Activated B cell treated with CpG ODN at 0.5 μM for 24 hours (primary cell): Measurements from ENCODE around the gene RHOH. TPM values are rescaled to one million over a fixed set of nuclear protein-coding genes. Genes with fewer than 3 reads are reported as not detected.
A peak's percentile ranks its signal among the peaks of the same experiment; 100 is the strongest.

Experiments used
- ATAC-seq: fragments of 200-7000 bp; cut with Tn5 transposase; one replicate; pipeline ENCODE4 v1.10.0; 2021; ENCODE audit warnings: low read depth, mild to moderate bottlenecking, moderate library complexity
- CTCF ChIA-PET: fragments of 350-600 bp; sonication (Branson Sonifier 250); formaldehyde crosslinking; loops from one replicate; lab custom pipeline; 2021; ENCODE audit warnings: antibody characterized with exemption; lab: Charles Lee
- POLR2A ChIA-PET: fragments of 350-600 bp; sonication (Branson Sonifier 250); formaldehyde crosslinking; loops from one replicate; lab custom pipeline; 2021; ENCODE audit warnings: antibody characterized with exemption; lab: Charles Lee
- DNase-seq: peaks from one replicate; pipeline ENCODE4 v3.0.0; 2022
- H3K27ac Mint-ChIP-seq: one replicate; pipeline ENCODE4 v1.8.0; 2020; ENCODE audit warnings: mixed read lengths
- H3K27me3 Mint-ChIP-seq: one replicate; pipeline ENCODE4 v1.8.0; 2021; ENCODE audit warnings: mixed read lengths
- H3K36me3 Mint-ChIP-seq: one replicate; pipeline ENCODE4 v1.8.0; 2021; ENCODE audit warnings: low read depth, mixed read lengths
- H3K4me1 Mint-ChIP-seq: one replicate; pipeline ENCODE4 v1.8.0; 2021; ENCODE audit warnings: mixed read lengths
- H3K4me3 Mint-ChIP-seq: one replicate; pipeline ENCODE4 v1.8.0; 2020; ENCODE audit warnings: mild to moderate bottlenecking, mixed read lengths
- H3K9me3 Mint-ChIP-seq: one replicate; pipeline ENCODE4 v1.8.0; 2020; ENCODE audit warnings: mixed read lengths
- intact Hi-C: fragments of 100-400 bp; cut with micrococcal nuclease; formaldehyde crosslinking; loops from one replicate; pipeline ENCODE4 v1.15.1; 2024
- total RNA-seq: library from RNA; stranded (reverse); gene quantifications from 2 replicates; pipeline ENCODE4 v1.2.3, GENCODE V29; 2022
- TF ChIP-seq, protein P1 (sequence below): fragments of 200-600 bp; IDR thresholded peaks from one replicate; pipeline ENCODE4 v1.8.0; 2022; ENCODE audit warnings: antibody characterized with exemption, mild to moderate bottlenecking

RHOH gene
- total RNA-seq, 1 donor from 2014 or later = 183 TPM

DNA sequence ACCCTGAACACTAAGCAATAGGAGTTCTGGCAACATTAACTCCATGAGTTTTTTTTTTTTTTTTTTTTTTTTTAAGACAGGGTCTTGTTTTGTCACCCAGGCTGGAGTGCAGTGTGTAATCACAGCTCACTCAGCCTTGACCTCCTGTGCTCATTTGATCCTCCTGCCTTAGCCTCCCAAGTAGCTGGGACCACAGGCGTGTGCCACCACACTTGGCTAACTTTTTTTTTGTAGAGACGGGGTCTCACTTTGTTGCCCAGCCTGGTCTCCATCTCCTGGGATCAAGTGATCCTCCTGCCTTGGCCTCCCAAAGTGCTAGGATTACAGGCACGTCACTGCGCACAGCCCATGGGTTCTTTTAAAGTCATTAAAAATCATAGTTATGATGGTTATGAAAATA is 5.1 kb downstream of the RHOH start:
- ATAC-seq = no peak
- CTCF ChIA-PET = interaction anchor here (1.1 kb wide), 2 partner anchors 14 to 106 kb away, joined by 3 read pairs; no protein-coding TSS in a partner anchor
- TF ChIP-seq, protein P1, sequence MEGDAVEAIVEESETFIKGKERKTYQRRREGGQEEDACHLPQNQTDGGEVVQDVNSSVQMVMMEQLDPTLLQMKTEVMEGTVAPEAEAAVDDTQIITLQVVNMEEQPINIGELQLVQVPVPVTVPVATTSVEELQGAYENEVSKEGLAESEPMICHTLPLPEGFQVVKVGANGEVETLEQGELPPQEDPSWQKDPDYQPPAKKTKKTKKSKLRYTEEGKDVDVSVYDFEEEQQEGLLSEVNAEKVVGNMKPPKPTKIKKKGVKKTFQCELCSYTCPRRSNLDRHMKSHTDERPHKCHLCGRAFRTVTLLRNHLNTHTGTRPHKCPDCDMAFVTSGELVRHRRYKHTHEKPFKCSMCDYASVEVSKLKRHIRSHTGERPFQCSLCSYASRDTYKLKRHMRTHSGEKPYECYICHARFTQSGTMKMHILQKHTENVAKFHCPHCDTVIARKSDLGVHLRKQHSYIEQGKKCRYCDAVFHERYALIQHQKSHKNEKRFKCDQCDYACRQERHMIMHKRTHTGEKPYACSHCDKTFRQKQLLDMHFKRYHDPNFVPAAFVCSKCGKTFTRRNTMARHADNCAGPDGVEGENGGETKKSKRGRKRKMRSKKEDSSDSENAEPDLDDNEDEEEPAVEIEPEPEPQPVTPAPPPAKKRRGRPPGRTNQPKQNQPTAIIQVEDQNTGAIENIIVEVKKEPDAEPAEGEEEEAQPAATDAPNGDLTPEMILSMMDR = no peak
- Mint-ChIP-seq H3K27me3 (no peaks in the 10 kb centered on the region), H3K9me3 (no peaks in the 10 kb centered on the region), H3K36me3 (peaks cover 83% of the 10 kb centered on the region), H3K4me3 (peak overlapping the region; percentile 97), H3K4me1 (peaks cover 68% of the 10 kb centered on the region), H3K27ac (peak overlapping the region; percentile 95)
- POLR2A ChIA-PET = interaction anchor here (0.6 to 3.3 kb wide), 10 partner anchors 11 to 144 kb away, joined by 3 to 11 read pairs (median 5); no protein-coding TSS in a partner anchor
- intact Hi-C loops = loop anchor here (2.0 kb wide), 3 partner anchors 13 to 25 kb away; no protein-coding TSS in a partner anchor
- no peak for DNase-seq

DNA sequence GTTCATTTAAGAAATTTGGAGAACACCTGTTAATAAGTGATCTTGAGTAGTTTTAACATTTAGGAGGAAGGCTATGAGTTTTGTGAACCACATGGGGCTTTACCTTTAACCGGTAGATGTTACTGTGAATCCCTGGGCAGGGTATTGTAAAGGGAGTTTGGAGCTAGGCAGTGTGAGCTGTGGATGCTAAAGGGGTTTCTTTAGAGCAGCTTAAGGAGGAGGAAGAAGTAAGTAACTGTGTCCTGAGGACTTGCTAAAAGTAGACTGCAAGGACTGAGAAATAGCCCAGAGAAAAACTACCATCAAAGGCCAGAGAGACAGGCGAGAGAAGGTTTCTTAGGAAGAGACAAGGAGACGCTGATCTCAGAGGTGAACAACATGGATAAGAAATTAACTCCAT is 5.6 kb downstream of the RHOH start:
- ATAC-seq = no peak
- intact Hi-C loops = no loop called here
- peak overlapping the region; percentile 95 for H3K27ac Mint-ChIP-seq
- POLR2A ChIA-PET = interaction anchor here (0.6 to 1.9 kb wide), 9 partner anchors 12 to 145 kb away, joined by 3 to 10 read pairs (median 5); no protein-coding TSS in a partner anchor
- peaks cover 83% of the 10 kb centered on the region for H3K36me3 Mint-ChIP-seq
- H3K27me3 Mint-ChIP-seq = no peaks in the 10 kb centered on the region
- peaks cover 74% of the 10 kb centered on the region for H3K4me1 Mint-ChIP-seq
- no peaks in the 10 kb centered on the region for H3K9me3 Mint-ChIP-seq
- TF ChIP-seq, protein P1 = no peak
- CTCF ChIA-PET = interaction anchor here (1.1 kb wide), 2 partner anchors 15 to 106 kb away, joined by 3 read pairs; no protein-coding TSS in a partner anchor
- DNase-seq = no peak
- H3K4me3 Mint-ChIP-seq = peak overlapping the region; percentile 79

DNA sequence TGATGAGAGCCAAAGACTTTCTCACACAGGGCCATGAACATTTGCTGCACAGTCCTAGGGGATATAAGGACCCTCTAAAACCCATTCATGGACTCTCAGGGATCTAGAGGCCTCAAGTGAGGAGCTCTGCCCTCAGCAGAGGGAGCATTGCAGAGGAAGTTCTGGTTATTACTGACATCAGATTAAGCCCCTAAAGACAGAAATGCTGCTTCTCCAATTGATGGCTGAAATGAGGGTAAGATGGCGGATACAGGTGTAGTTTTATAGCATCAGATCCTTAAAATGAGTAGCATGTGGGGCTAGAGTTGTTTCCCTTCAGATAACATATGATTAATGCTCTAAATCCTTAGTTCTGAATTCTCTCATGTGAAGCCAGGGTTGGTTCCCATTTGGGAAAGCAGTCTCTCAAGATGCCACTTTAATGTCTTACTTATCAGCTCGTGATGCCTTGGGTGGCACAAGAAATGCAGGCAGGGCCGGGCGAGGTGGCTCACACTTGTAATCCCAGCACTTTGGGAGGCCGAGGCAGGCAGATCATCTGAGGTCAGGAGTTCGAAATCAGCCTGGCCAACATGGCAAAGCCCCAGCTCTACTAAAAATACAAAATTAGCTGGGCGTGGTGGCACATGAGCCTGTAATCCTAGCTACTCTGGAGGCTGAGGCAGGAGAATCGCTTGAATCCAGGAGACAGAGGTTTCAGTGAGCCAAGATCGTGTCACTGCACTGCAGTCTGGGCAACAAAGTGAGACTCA is 7.9 kb downstream of the RHOH start:
- Mint-ChIP-seq H3K36me3 (peaks cover 66% of the 10 kb centered on the region), H3K27ac (peak overlapping the region; percentile 92), H3K4me3 (peak overlapping the region; percentile 71), H3K9me3 (no peaks in the 10 kb centered on the region), H3K27me3 (no peaks in the 10 kb centered on the region), H3K4me1 (peaks cover 92% of the 10 kb centered on the region)
- ATAC-seq (no peak), DNase-seq (no peak)
- intact Hi-C loops = loop anchor here (1.0 kb wide), 2 partner anchors 7 to 10 kb away; partner anchors contain the start of gene RHOH
- POLR2A ChIA-PET = interaction anchor here (0.6 to 6.5 kb wide), 19 partner anchors 7 to 593 kb away, joined by 3 to 64 read pairs (median 4); partner anchors contain the start of gene RHOH
- TF ChIP-seq, protein P1 = no peak
- CTCF ChIA-PET = interaction anchor here (1.0 to 4.0 kb wide), 5 partner anchors 14 to 112 kb away, joined by 3 to 16 read pairs (median 6); no protein-coding TSS in a partner anchor

DNA sequence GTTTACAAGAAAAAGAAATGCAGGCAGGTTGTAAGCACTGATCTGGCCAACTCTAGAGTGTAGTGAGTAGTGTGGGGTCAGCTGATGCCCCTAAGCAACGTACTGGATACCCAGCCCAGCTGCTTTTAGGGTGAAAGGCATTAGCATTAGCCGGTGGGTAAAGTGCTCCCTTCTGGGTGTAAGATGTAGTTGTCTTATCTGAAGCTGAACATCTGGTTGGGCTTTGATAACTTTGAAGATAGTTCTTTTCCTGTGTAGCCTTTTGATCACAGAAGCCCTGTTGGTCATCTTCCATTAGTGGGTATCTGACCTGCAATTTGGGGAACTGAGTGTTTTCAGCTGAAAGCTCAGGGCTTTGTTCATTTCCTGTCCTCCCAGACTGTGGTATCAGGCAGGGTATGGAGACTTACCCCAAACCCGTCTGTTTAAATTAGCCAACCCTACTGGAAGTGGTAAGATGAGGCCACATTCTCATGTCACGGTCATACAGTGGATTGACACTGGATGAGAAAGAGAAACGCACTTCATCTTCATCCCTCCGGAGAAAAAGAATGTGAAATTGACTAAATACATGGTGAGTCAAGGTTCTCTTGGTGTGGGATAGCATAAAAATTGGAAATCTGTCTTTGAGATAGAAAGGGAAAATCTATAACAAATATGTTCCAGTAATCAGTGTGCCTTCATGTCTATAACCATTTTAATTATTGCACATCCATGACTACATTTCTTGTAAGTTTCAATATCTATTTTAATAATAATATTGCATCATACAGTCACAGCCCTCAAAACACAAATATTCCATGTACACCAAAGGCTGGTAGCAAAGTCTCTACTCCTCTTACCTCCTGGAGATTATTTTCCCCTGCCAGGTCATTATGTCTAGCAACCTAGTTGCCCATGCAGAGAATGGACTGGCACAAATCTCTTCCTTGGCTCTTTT is 8.7 kb downstream of the RHOH start:
- TF ChIP-seq, protein P1 = no peak
- H3K9me3 Mint-ChIP-seq = no peaks in the 10 kb centered on the region
- ChIA-PET POLR2A (interaction anchor here (0.6 to 6.5 kb wide), 18 partner anchors 8 to 575 kb away, joined by 3 to 64 read pairs (median 4); partner anchors contain the start of gene RHOH), CTCF (interaction anchor here (1.0 to 4.0 kb wide), 5 partner anchors 13 to 111 kb away, joined by 3 to 16 read pairs (median 6); no protein-coding TSS in a partner anchor)
- peaks cover 92% of the 10 kb centered on the region for H3K4me1 Mint-ChIP-seq
- H3K36me3 Mint-ChIP-seq = peaks cover 66% of the 10 kb centered on the region
- intact Hi-C loops = loop anchor here (1.0 to 2.0 kb wide), 3 partner anchors 8 to 15 kb away; partner anchors contain the start of gene RHOH
- ATAC-seq (peak; percentile 51), DNase-seq (no peak)
- H3K4me3 Mint-ChIP-seq = peak overlapping the region; percentile 71
- no peaks in the 10 kb centered on the region for H3K27me3 Mint-ChIP-seq
- H3K27ac Mint-ChIP-seq = peak overlapping the region; percentile 92
